IMR-90 (cell line): ENCODE measurements around the gene ACSL1. TPM values are rescaled to one million over a fixed set of nuclear protein-coding genes. Genes with fewer than 3 reads are reported as not detected.
A peak's percentile ranks its signal among the peaks of the same experiment; 100 is the strongest.

Source experiments
- ATAC-seq: fragments of 200-7000 bp; cut with Tn5 transposase; 2 replicates; pipeline ENCODE4 v1.9.1; 2020; ENCODE audit warnings: low read depth, mild to moderate bottlenecking, moderate library complexity
- BruUV-seq: library from RNA; stranded (reverse); fragments of 400-500 nt; replicated peaks from 2 replicates; lab custom pipeline; 2021; lab: Mats Ljungman, UMichigan
- CTCF ChIA-PET: fragments of 300-600 bp; formaldehyde crosslinking; extraction: SDS; loops from one replicate; lab custom pipeline; 2021; ENCODE audit warnings: antibody characterized with exemption; lab: Yijun Ruan, JAX
- POLR2A ChIA-PET: fragments of 300-600 bp; sonication (Branson Sonifier 250); formaldehyde crosslinking; loops from one replicate; lab custom pipeline; 2022; ENCODE audit warnings: antibody characterized with exemption; ENCODE audit not compliant: unreplicated experiment; lab: Charles Lee
- DNase-seq: peaks from one replicate; pipeline ENCODE4 v3.0.0; 2013
- H2AFZ ChIP-seq: replicated peaks from 2 replicates; pipeline ENCODE3; 2013; ENCODE audit warnings: low read length, mild to moderate bottlenecking; ENCODE audit not compliant: poor library complexity
- H2AK5ac ChIP-seq: 2 replicates; pipeline ENCODE4 v1.6.1; 2013; ENCODE audit warnings: low read depth, low read length, inconsistent platforms
- H2AK9ac ChIP-seq: replicated peaks from 2 replicates; pipeline ENCODE3; 2013; ENCODE audit warnings: mild to moderate bottlenecking, low read depth, low read length, moderate library complexity; ENCODE audit not compliant: poor library complexity
- H2BK120ac ChIP-seq: 2 replicates; pipeline ENCODE4 v1.6.1; 2013; ENCODE audit warnings: low read depth, low read length, inconsistent platforms
- H2BK15ac ChIP-seq: 3 replicates; pipeline ENCODE4 v1.6.1; 2013; ENCODE audit warnings: low read depth, low read length, inconsistent platforms
- H2BK20ac ChIP-seq: 2 replicates; pipeline ENCODE4 v1.6.1; 2013; ENCODE audit warnings: low read depth, mild to moderate bottlenecking, inconsistent platforms, low read length, moderate library complexity
- H2BK5ac ChIP-seq: 2 replicates; pipeline ENCODE4 v1.6.1; 2013; ENCODE audit warnings: mild to moderate bottlenecking, low read depth, low read length, inconsistent platforms; ENCODE audit not compliant: poor library complexity, severe bottlenecking
- H3K14ac ChIP-seq: replicated peaks from 2 replicates; pipeline ENCODE4 v1.6.1; 2013; ENCODE audit warnings: low read depth, low read length, inconsistent platforms
- H3K18ac ChIP-seq: 2 replicates; pipeline ENCODE4 v1.6.1; 2013; ENCODE audit warnings: low read depth, low read length, control low read depth
- H3K23ac ChIP-seq: 2 replicates; pipeline ENCODE4 v1.6.1; 2013; ENCODE audit warnings: low read depth, low read length, inconsistent platforms
- H3K27ac ChIP-seq: 2 replicates; pipeline ENCODE4 v1.5.1; 2013; ENCODE audit warnings: mild to moderate bottlenecking, control low read depth, low read length; ENCODE audit not compliant: insufficient read depth
- H3K27me3 ChIP-seq: 2 replicates; pipeline ENCODE4 v1.6.1; 2013; ENCODE audit warnings: low read length; ENCODE audit not compliant: control insufficient read depth, insufficient read depth
- H3K36me3 ChIP-seq: 2 replicates; pipeline ENCODE4 v1.6.1; 2013; ENCODE audit warnings: low read length, mixed read lengths; ENCODE audit not compliant: control insufficient read depth, insufficient read depth
- H3K4ac ChIP-seq: 2 replicates; pipeline ENCODE4 v1.6.1; 2013; ENCODE audit warnings: low read depth, low read length, inconsistent platforms
- H3K4me1 ChIP-seq: 2 replicates; pipeline ENCODE4 v1.6.1; 2013; ENCODE audit warnings: low read length, mixed read lengths; ENCODE audit not compliant: control insufficient read depth, insufficient read depth
- H3K4me2 ChIP-seq: 2 replicates; pipeline ENCODE4 v1.6.1; 2013; ENCODE audit warnings: low read depth, mild to moderate bottlenecking, control low read depth, low read length, moderate library complexity
- H3K4me3 ChIP-seq: 2 replicates; pipeline ENCODE4 v1.5.1; 2013; ENCODE audit warnings: low read depth, mild to moderate bottlenecking, control low read depth, low read length, moderate library complexity; ENCODE audit not compliant: insufficient read depth
- H3K56ac ChIP-seq: 2 replicates; pipeline ENCODE4 v1.6.1; 2013; ENCODE audit warnings: low read length, inconsistent platforms; ENCODE audit not compliant: insufficient read depth; ENCODE audit errors: extremely low read depth
- H3K79me1 ChIP-seq, 2 experiments: 2 replicates each; pipeline ENCODE4 v1.6.1; 2013; ENCODE audit warnings: low read length in 2 of 2, inconsistent platforms in 1 of 2, low read depth in 1 of 2
- H3K9ac ChIP-seq: 2 replicates; pipeline ENCODE4 v1.6.1; 2013; ENCODE audit warnings: low read depth, low read length, control low read depth
- H3K9me1 ChIP-seq: 2 replicates; pipeline ENCODE4 v1.6.1; 2013; ENCODE audit warnings: low read length, inconsistent platforms; ENCODE audit not compliant: insufficient read depth
- H3K9me3 ChIP-seq: 2 replicates; pipeline ENCODE4 v1.6.1; 2013; ENCODE audit warnings: low read length; ENCODE audit not compliant: control insufficient read depth, insufficient read depth
- H4K20me1 ChIP-seq: 2 replicates; pipeline ENCODE4 v1.6.1; 2013; ENCODE audit warnings: low read length, inconsistent platforms; ENCODE audit not compliant: insufficient read depth
- H4K5ac ChIP-seq: 2 replicates; pipeline ENCODE4 v1.6.1; 2013; ENCODE audit warnings: mild to moderate bottlenecking, low read depth, low read length, control low read depth
- H4K8ac ChIP-seq, 2 experiments: 2 replicates each; pipeline ENCODE4 v1.6.1; 2013; ENCODE audit warnings: low read depth in 2 of 2, low read length in 2 of 2, control low read depth in 1 of 2, inconsistent platforms in 1 of 2
- H4K91ac ChIP-seq: 2 replicates; pipeline ENCODE4 v1.6.1; 2013; ENCODE audit warnings: low read depth, low read length, inconsistent platforms; ENCODE audit not compliant: insufficient read depth
- BHLHE40 ChIP-seq: fragments of 150-350 bp; IDR thresholded peaks from 2 replicates; pipeline ENCODE4 v1.6.1; 2016; ENCODE audit warnings: mild to moderate bottlenecking, low read depth, low read length
- CEBPB ChIP-seq: IDR thresholded peaks from 2 replicates; pipeline ENCODE4 v1.6.1; 2012; ENCODE audit warnings: low read depth, low read length, improper control_type of control experiment
- FOS ChIP-seq: fragments of 150-350 bp; IDR thresholded peaks from 2 replicates; pipeline ENCODE4 v1.6.1; 2016; ENCODE audit warnings: low read depth, low read length
- MAFK ChIP-seq: IDR thresholded peaks from 2 replicates; pipeline ENCODE4 v1.6.1; 2012; ENCODE audit warnings: low read depth, low read length, improper control_type of control experiment
- MAZ ChIP-seq: IDR thresholded peaks from 2 replicates; pipeline ENCODE4 v1.6.1; 2012; ENCODE audit warnings: low read depth, mild to moderate bottlenecking, low read length, improper control_type of control experiment, moderate library complexity, borderline replicate concordance
- MXI1 ChIP-seq: IDR thresholded peaks from 2 replicates; pipeline ENCODE4 v1.6.1; 2012; ENCODE audit warnings: low read depth, mild to moderate bottlenecking, low read length, moderate library complexity, borderline replicate concordance
- NFE2L2 ChIP-seq: fragments of 150-350 bp; IDR thresholded peaks from 2 replicates; pipeline ENCODE4 v1.6.1; 2016; ENCODE audit warnings: low read depth, mild to moderate bottlenecking, low read length
- POLR2A ChIP-seq: IDR thresholded peaks from 2 replicates; pipeline ENCODE4 v1.6.1; 2012; ENCODE audit warnings: mild to moderate bottlenecking, low read depth, low read length
- RAD21 ChIP-seq: IDR thresholded peaks from 2 replicates; pipeline ENCODE4 v1.6.1; 2012; ENCODE audit warnings: low read length, improper control_type of control experiment
- RCOR1 ChIP-seq: IDR thresholded peaks from 2 replicates; pipeline ENCODE4 v1.6.1; 2012; ENCODE audit warnings: mild to moderate bottlenecking, low read length, improper control_type of control experiment; ENCODE audit not compliant: insufficient replicate concordance
- RFX5 ChIP-seq: IDR thresholded peaks from 2 replicates; pipeline ENCODE4 v1.8.0; 2012; ENCODE audit warnings: low read depth, mild to moderate bottlenecking, low read length, moderate library complexity
- SMC3 ChIP-seq: fragments of 150-350 bp; IDR thresholded peaks from 2 replicates; pipeline ENCODE4 v1.6.1; 2016; ENCODE audit warnings: low read depth, mild to moderate bottlenecking, antibody characterized with exemption, low read length, moderate library complexity
- USF2 ChIP-seq: fragments of 150-350 bp; IDR thresholded peaks from 2 replicates; pipeline ENCODE4 v1.6.1; 2017; ENCODE audit warnings: mild to moderate bottlenecking, antibody characterized with exemption, low read length, low read depth
- WGBS, 2 experiments: methylation state at CpG; one replicate each; pipeline versions ENCODE4 v1.1.5 to v1.1.7; 2013; ENCODE audit warnings: missing lambda C conversion rate in 2 of 2; ENCODE audit not compliant: insufficient read length in 1 of 2; ENCODE audit errors: extremely low coverage in 2 of 2; 5-methylcytosine and 5-hydroxymethylcytosine counted together
- dilution Hi-C: fragments of 300-500 bp; cut with HindIII; formaldehyde crosslinking; loops from one replicate; pipeline ENCODE4 v1.14.3; 2018; ENCODE audit warnings: low sequenced_read_pairs; ENCODE audit not compliant: unreplicated experiment
- in situ Hi-C: fragments of 300-500 bp; cut with MboI; formaldehyde crosslinking; loops from 3 replicates; pipeline ENCODE4 v1.14.3; 2019; ENCODE audit warnings: low sequenced_read_pairs, inconsistent platforms, mixed read lengths
- intact Hi-C: fragments of 100-400 bp; cut with micrococcal nuclease; formaldehyde crosslinking; loops from 2 replicates; pipeline ENCODE4 v1.10.0; 2022
- polyA plus RNA-seq, 3 experiments: library from polyadenylated mRNA; depleted of rRNA; stranded (reverse); fragments of >200 nt; gene quantifications; 2 replicates each; pipeline ENCODE4 v1.2.3, GENCODE V29; 2012; ENCODE audit warnings: low replicate concordance in 1 of 3
- total RNA-seq: library from RNA; depleted of rRNA; stranded (reverse); fragments of >200 nt; gene quantifications from 2 replicates; pipeline ENCODE4 v1.2.3, GENCODE V29; 2012
- TF ChIP-seq, protein P1 (sequence below): conservative IDR thresholded peaks from 2 replicates; pipeline ENCODE4 v1.5.1; 2012; ENCODE audit warnings: mild to moderate bottlenecking, low read depth, low read length, improper control_type of control experiment
- TF ChIP-seq, protein P2 (sequence below): fragments of 150-350 bp; IDR thresholded peaks from 2 replicates; pipeline ENCODE4 v1.6.1; 2016; ENCODE audit warnings: low read depth, mild to moderate bottlenecking, low read length, moderate library complexity, borderline replicate concordance

ACSL1 gene
- total and polyA plus RNA-seq, 2 of the 4 experiments (the other 2 are of a cell fraction), result 14.4 to 26.0 TPM

- Histone ChIP-seq H2BK5ac (no peak overlapping the region), H4K8ac (no peak overlapping the region), H3K4me2 (no peak overlapping the region; the same call in 1 of the 2 replicates), H3K56ac (no peak overlapping the region), H2AK5ac (no peak overlapping the region), H2BK120ac (no peak overlapping the region), H2AFZ (no peak overlapping the region), H2BK15ac (no peak overlapping the region), H3K9me3 (no peaks in the 10 kb centered on the region), H3K18ac (no peak overlapping the region), H3K79me1 (peaks cover 12 to 18% of the 10 kb centered on the region in 2 experiments), H3K36me3 (no peaks in the 10 kb centered on the region), H3K23ac (no peak overlapping the region), H4K91ac (no peak overlapping the region), H2BK20ac (no peak overlapping the region), H3K27ac (no peak overlapping the region), H4K5ac (no peak overlapping the region), H3K27me3 (peaks cover 3% of the 10 kb centered on the region; the same call in 1 of the 2 replicates), H3K4me1 (peaks cover 2% of the 10 kb centered on the region; the same call in 1 of the 2 replicates), H3K14ac (no peak overlapping the region), H2AK9ac (no peak overlapping the region), H3K9me1 (peaks cover 4% of the 10 kb centered on the region; the same call in 1 of the 2 replicates), H3K4me3 (no peak overlapping the region), H3K4ac (no peak overlapping the region), H3K9ac (peak overlapping the region; percentile 24; the same call in 1 of the 2 replicates), H4K20me1 (0 out of 2 replicates have a peak, but pooled peaks cover 6% of the 10 kb centered on the region)
- POLR2A ChIA-PET, result no interaction called here
- ATAC-seq (no peak), DNase-seq (peak; percentile 20)
- dilution Hi-C loops (no loop called here), in situ Hi-C loops (no loop called here), intact Hi-C loops (no loop called here)
- no TSS peak for BruUV-seq
- CTCF ChIA-PET, result no interaction called here
- WGBS, 2 experiments, result 100% methylated on average over 3 of the region's 13 CpGs; no CpG with 5 or more reads in 1 of the 2 experiments
- TF ChIP-seq FOS (no peak), SMC3 (no peak), MAFK (no peak), RAD21 (no peak), RCOR1 (no peak), BHLHE40 (no peak), RFX5 (no peak), MAZ (no peak), CEBPB (no peak), MXI1 (no peak), NFE2L2 (no peak), POLR2A (no peak), USF2 (no peak)
- TF ChIP-seq, protein P1, sequence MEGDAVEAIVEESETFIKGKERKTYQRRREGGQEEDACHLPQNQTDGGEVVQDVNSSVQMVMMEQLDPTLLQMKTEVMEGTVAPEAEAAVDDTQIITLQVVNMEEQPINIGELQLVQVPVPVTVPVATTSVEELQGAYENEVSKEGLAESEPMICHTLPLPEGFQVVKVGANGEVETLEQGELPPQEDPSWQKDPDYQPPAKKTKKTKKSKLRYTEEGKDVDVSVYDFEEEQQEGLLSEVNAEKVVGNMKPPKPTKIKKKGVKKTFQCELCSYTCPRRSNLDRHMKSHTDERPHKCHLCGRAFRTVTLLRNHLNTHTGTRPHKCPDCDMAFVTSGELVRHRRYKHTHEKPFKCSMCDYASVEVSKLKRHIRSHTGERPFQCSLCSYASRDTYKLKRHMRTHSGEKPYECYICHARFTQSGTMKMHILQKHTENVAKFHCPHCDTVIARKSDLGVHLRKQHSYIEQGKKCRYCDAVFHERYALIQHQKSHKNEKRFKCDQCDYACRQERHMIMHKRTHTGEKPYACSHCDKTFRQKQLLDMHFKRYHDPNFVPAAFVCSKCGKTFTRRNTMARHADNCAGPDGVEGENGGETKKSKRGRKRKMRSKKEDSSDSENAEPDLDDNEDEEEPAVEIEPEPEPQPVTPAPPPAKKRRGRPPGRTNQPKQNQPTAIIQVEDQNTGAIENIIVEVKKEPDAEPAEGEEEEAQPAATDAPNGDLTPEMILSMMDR, result no peak
- TF ChIP-seq, protein P2, sequence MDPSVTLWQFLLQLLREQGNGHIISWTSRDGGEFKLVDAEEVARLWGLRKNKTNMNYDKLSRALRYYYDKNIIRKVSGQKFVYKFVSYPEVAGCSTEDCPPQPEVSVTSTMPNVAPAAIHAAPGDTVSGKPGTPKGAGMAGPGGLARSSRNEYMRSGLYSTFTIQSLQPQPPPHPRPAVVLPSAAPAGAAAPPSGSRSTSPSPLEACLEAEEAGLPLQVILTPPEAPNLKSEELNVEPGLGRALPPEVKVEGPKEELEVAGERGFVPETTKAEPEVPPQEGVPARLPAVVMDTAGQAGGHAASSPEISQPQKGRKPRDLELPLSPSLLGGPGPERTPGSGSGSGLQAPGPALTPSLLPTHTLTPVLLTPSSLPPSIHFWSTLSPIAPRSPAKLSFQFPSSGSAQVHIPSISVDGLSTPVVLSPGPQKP, result no peak
Measured at GRCh38 chr4:184824081-184824775, 1.5 kb downstream of the ACSL1 start.
